GM12878 (cell line): ENCODE measurements around the gene IL17RB. TPM values are rescaled to one million over a fixed set of nuclear protein-coding genes. Genes with fewer than 3 reads are reported as not detected.
A peak's percentile ranks its signal among the peaks of the same experiment; 100 is the strongest.

Experiments used
- ATAC-seq: fragments of 200-7000 bp; cut with Tn5 transposase; 3 replicates; pipeline ENCODE4 v1.9.1; 2020; ENCODE audit warnings: mild to moderate bottlenecking, moderate library complexity
- BruUV-seq: library from RNA; stranded (reverse); fragments of 400-500 nt; replicated peaks from 2 replicates; lab custom pipeline; 2021; lab: Mats Ljungman, UMichigan
- CTCF ChIA-PET: fragments of 300-600 bp; sonication (Branson Sonifier 250); formaldehyde crosslinking; extraction: SDS; loops from one replicate; lab custom pipeline; 2021; ENCODE audit warnings: inconsistent platforms; lab: Yijun Ruan, JAX
- POLR2A ChIA-PET: fragments of 350-600 bp; formaldehyde crosslinking; extraction: SDS; loops from one replicate; lab custom pipeline; 2021; ENCODE audit warnings: inconsistent platforms; lab: Charles Lee
- RAD21 ChIA-PET: fragments of 300-600 bp; sonication (Branson Sonifier 250); formaldehyde crosslinking; loops from one replicate; lab custom pipeline; 2023; ENCODE audit warnings: antibody characterized with exemption; ENCODE audit not compliant: unreplicated experiment; lab: Charles Lee
- SMC1A ChIA-PET: fragments of 300-600 bp; sonication (Branson Sonifier 250); formaldehyde crosslinking; loops from one replicate; lab custom pipeline; 2023; ENCODE audit not compliant: unreplicated experiment, uncharacterized antibody; lab: Charles Lee
- DNase-seq: peaks from one replicate; pipeline ENCODE4 v3.0.0-alpha.2; 2011; ENCODE audit warnings: low read depth, low spot score
- FAIRE-seq: peaks from 3 replicates; lab custom pipeline; 2011; peaks lifted over from hg19 to GRCh38; lab: Jason Lieb, UNC
- H2AFZ ChIP-seq: 2 replicates; pipeline ENCODE4 v1.6.0; 2011; ENCODE audit warnings: low read depth, low read length, control low read depth; ENCODE audit not compliant: control insufficient read depth
- H3K27ac ChIP-seq: 2 replicates; pipeline ENCODE4 v1.5.1; 2011; ENCODE audit warnings: control low read depth; ENCODE audit not compliant: control insufficient read depth, insufficient read depth
- H3K27me3 ChIP-seq, 2 experiments: replicated peaks in 1 of 2; 2 replicates each; pipeline versions ENCODE4 v1.6.0 to v1.6.1; 2011; ENCODE audit warnings: low read length in 1 of 2; ENCODE audit not compliant: control insufficient read depth in 2 of 2, insufficient read depth in 2 of 2
- H3K36me3 ChIP-seq, 2 experiments: 2 replicates each; pipeline ENCODE4 v1.5.1; 2011; ENCODE audit warnings: low read length in 1 of 2; ENCODE audit not compliant: control insufficient read depth in 2 of 2, insufficient read depth in 2 of 2
- H3K4me1 ChIP-seq: 2 replicates; pipeline ENCODE4 v1.6.1; 2011; ENCODE audit warnings: mild to moderate bottlenecking, low read length, moderate library complexity, mixed read lengths; ENCODE audit not compliant: control insufficient read depth, insufficient read depth
- H3K4me2 ChIP-seq: 2 replicates; pipeline ENCODE4 v1.6.0; 2011; ENCODE audit warnings: control low read depth; ENCODE audit not compliant: control insufficient read depth, insufficient read depth
- H3K4me3 ChIP-seq: fragments of 200-600 bp; sonication (generic); 2 replicates; pipeline ENCODE4 v1.5.1; 2016
- H3K79me2 ChIP-seq: 2 replicates; pipeline ENCODE4 v1.6.0; 2011; ENCODE audit warnings: low read length; ENCODE audit not compliant: control insufficient read depth, insufficient read depth
- H3K9ac ChIP-seq: 2 replicates; pipeline ENCODE4 v1.8.0; 2011; ENCODE audit warnings: low read length, control low read depth, mixed read lengths; ENCODE audit not compliant: control insufficient read depth, insufficient read depth
- H3K9me3 ChIP-seq: replicated peaks from 3 replicates; pipeline ENCODE4 v1.5.1; 2011; ENCODE audit warnings: mild to moderate bottlenecking, low read length; ENCODE audit not compliant: control insufficient read depth, insufficient read depth
- H4K20me1 ChIP-seq: 2 replicates; pipeline ENCODE4 v1.6.0; 2011; ENCODE audit not compliant: control insufficient read depth, insufficient read depth
- BACH1 ChIP-seq: fragments of 450-650 bp; IDR thresholded peaks from 2 replicates; pipeline ENCODE4 v1.6.1; 2017; ENCODE audit warnings: mild to moderate bottlenecking, borderline replicate concordance
- EED ChIP-seq: sonication (generic); IDR thresholded peaks from 2 replicates; pipeline ENCODE4 v1.6.1; 2016; ENCODE audit warnings: antibody characterized with exemption, low read depth
- HDAC6 ChIP-seq: fragments of 200-600 bp; sonication (generic); IDR thresholded peaks from one replicate; pipeline ENCODE4 v1.8.0; 2017; ENCODE audit warnings: antibody characterized with exemption; ENCODE audit not compliant: unreplicated experiment
- HDGF ChIP-seq: fragments of 450-650 bp; IDR thresholded peaks from 2 replicates; pipeline ENCODE4 v1.6.1; 2016; ENCODE audit warnings: antibody characterized with exemption
- IKZF1 ChIP-seq: fragments of 450-650 bp; conservative IDR thresholded peaks from 2 replicates; pipeline ENCODE4 v1.6.1; 2017; ENCODE audit warnings: antibody characterized with exemption, mild to moderate bottlenecking
- KAT2A ChIP-seq: conservative IDR thresholded peaks from 2 replicates; pipeline ENCODE4 v1.6.1; 2011; ENCODE audit warnings: low read depth, low read length; ENCODE audit not compliant: control insufficient read depth
- KDM1A ChIP-seq: fragments of 200-600 bp; sonication (generic); IDR thresholded peaks from 2 replicates; pipeline ENCODE4 v1.6.1; 2016; ENCODE audit warnings: borderline replicate concordance
- LARP7 ChIP-seq: fragments of 450-650 bp; IDR thresholded peaks from 2 replicates; pipeline ENCODE4 v1.6.1; 2017; ENCODE audit warnings: mild to moderate bottlenecking
- NBN ChIP-seq: fragments of 450-650 bp; IDR thresholded peaks from 2 replicates; pipeline ENCODE4 v1.6.1; 2016
- NR2C2 ChIP-seq: IDR thresholded peaks from 2 replicates; pipeline ENCODE4 v1.6.1; 2011; ENCODE audit warnings: borderline replicate concordance, low read depth; ENCODE audit not compliant: control insufficient read depth, insufficient read length
- NR2F1 ChIP-seq: fragments of 450-650 bp; conservative IDR thresholded peaks from 2 replicates; pipeline ENCODE4 v1.6.1; 2017; ENCODE audit warnings: mild to moderate bottlenecking
- POLR2A ChIP-seq: IDR thresholded peaks from 2 replicates; pipeline ENCODE4 v1.6.1; 2011; ENCODE audit warnings: low read depth, mild to moderate bottlenecking, low read length
- POLR2AphosphoS5 ChIP-seq: IDR thresholded peaks from 2 replicates; pipeline ENCODE4 v1.6.1; 2011; ENCODE audit warnings: mild to moderate bottlenecking, low read length, inconsistent platforms
- RELA ChIP-seq: fragments of 450-650 bp; IDR thresholded peaks from 2 replicates; pipeline ENCODE4 v1.8.0; 2014; ENCODE audit warnings: borderline replicate concordance; ENCODE audit not compliant: partially characterized antibody
- RUNX3 ChIP-seq: IDR thresholded peaks from 2 replicates; pipeline ENCODE4 v1.6.1; 2012; ENCODE audit warnings: low read length, inconsistent platforms
- SMC3 ChIP-seq: IDR thresholded peaks from 2 replicates; pipeline ENCODE4 v1.6.1; 2011; ENCODE audit warnings: low read length, improper control_type of control experiment, borderline replicate concordance
- TBL1XR1 ChIP-seq: IDR thresholded peaks from 2 replicates; pipeline ENCODE4 v1.6.1; 2012; ENCODE audit warnings: low read depth, low read length, improper control_type of control experiment
- TCF3 ChIP-seq: IDR thresholded peaks from 2 replicates; pipeline ENCODE4 v1.6.1; 2012; ENCODE audit warnings: low read depth, mild to moderate bottlenecking, low read length, borderline replicate concordance; ENCODE audit not compliant: insufficient read depth
- WGBS: methylation state at CpG from one replicate; pipeline ENCODE4 v1.1.6; 2016; ENCODE audit warnings: low lambda C conversion rate; ENCODE audit not compliant: insufficient replicate concordance, insufficient coverage; ENCODE audit errors: missing lambda C conversion rate; 5-methylcytosine and 5-hydroxymethylcytosine counted together
- in situ Hi-C: fragments of 300-500 bp; cut with MboI; formaldehyde crosslinking; loops from 9 replicates; pipeline ENCODE4 v1.14.3; 2018; ENCODE audit warnings: mixed read lengths
- intact Hi-C: fragments of 100-400 bp; cut with micrococcal nuclease; formaldehyde crosslinking; loops from one replicate; pipeline ENCODE4 v1.14.2; 2022; ENCODE audit not compliant: unreplicated experiment
- polyA plus RNA-seq, 11 experiments: library from polyadenylated mRNA; depleted of rRNA in 4 of 11; unstranded in 6 of 11; stranded (reverse) in 5 of 11; fragments of >200 nt; fragmentation: Nextera tagmentation in 4 of 11; fragmentation: Illumina TruSeq in 1 of 11; extraction: Ambion mirVana in 4 of 11; extraction: Trizol in 1 of 11; gene quantifications; 1 replicate in 1 of 11; 2 replicates in 10 of 11; pipeline versions ENCODE4 v1.2.1 to v1.2.3, GENCODE V29; 2011 to 2016; ENCODE audit warnings: inconsistent platforms in 2 of 11, missing spikeins in 2 of 11, low read depth in 1 of 11
- total RNA-seq, 4 experiments: library from RNA; depleted of rRNA in 3 of 4; stranded (reverse); fragments of >200 nt in 3 of 4; fragmentation: Illumina TruSeq in 1 of 4; extraction: Trizol in 1 of 4; gene quantifications; 2 replicates each; pipeline versions ENCODE4 v1.2.1 to v1.2.3, GENCODE V29; 2013 to 2021
- TF ChIP-seq, protein P1 (sequence below): fragments of 450-650 bp; IDR thresholded peaks from 2 replicates; pipeline ENCODE4 v1.6.1; 2016; ENCODE audit warnings: mild to moderate bottlenecking
- TF ChIP-seq, protein P2 (sequence below): IDR thresholded peaks from 2 replicates; pipeline ENCODE4 v1.6.1; 2012; ENCODE audit warnings: low read depth, low read length, improper control_type of control experiment

Gene IL17RB
- total and polyA plus RNA-seq, 10 of the 15 experiments (the other 5 are each of a cell fraction or from before 2014, with no cell fraction given), result 1.9 to 17.2 (median 2.9) TPM

DNA sequence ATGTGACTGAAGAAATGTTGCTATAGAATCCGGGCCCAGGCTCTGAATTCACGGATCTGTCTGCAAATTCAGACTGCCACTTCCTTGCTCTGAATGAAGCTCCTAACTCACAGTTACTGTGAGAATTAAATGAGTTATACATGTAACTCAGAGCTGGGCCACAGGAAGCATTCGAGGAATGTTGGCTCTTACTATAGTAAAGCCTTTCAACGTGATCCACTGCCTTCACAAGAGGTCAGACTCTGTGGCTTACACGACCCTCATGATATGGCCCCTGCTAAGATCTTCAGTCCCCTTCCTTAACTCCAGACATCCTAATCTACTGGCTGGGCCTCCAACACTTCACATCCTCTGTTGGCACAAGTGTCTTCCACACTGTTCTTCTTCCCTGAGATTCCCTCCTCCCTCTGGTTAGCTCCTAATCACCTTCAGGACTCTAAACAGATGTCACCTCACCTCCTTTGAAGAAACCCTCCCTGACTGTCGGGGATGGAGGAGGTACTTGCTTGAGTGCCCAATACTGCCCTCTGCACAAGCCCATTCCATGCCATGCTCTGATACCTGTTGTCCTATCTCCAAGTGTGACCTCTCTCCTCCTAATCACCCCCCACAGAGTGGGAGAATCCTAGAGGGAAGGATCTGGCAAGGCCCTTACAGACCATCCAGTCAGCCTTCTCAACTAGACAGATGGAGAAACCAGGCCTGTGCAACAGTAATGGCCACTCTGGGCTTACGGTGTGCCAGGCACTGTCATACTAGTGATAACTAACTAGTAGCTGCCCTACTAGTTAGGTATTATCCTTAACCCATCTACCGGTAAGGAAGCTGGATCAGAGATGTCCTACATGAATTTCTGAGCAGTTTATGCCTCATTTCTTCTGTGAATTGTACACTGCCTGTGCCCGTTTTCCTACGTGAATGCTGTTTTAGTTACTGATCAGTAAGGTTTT, 34.3 kb downstream of the IL17RB start (continued):
- TF ChIP-seq NR2F1, result no peak
- TF ChIP-seq RELA, result no peak

DNA sequence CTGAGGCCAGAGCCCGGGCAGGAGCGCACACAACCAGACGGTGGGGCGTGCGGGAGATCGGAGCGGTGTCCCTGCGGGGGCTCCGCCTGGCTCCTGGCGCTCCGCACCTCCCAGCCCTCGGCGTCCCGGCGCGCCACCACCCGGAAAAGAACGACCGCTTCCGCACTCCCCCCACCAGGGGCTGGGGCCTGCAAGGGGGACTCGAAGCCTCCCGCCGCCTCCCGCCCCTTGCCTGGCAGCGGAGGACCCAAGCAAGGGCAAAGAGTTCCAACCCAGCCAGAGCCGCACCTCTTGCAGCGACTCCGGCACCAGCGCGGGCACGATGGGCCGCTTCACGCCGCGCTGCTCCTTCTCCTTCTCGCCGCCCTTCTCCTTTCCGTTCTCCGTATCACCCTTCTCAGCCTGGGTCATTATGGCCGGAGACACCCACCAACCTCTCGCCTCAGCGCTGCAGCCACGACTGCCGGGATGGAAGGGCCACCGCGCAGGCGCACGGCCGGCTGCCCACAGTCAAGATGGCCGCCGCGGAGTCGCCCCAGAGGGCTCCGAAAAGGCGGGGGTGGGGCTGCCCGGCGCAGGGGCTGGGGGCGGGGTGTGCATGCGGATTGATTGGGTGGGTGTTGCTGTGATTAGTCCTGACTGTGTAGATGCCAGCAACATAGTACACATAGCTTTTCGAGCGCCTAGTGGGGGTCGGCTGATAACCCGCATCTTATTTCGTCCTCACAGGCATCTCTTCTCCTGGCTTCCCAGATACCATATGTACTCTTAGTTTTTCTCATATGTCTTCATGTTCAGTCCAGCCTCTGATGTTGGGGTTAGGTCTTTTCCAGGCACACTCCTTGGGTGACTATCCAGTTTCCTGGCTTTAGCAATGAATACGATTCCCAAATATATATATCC, 35.6 kb downstream of the IL17RB start, which contains the start of gene ACTR8:
ACTR8 (minus strand) TSS at position 462 of the 903 bp plus-strand sequence; CDS start at position 411, 51 bp downstream.
- ChIA-PET SMC1A (interaction anchor here (0.7 to 2.7 kb wide), 7 partner anchors 10 to 132 kb away, joined by 3 to 11 read pairs (median 5); partner anchors contain the start of gene SELENOK), POLR2A (interaction anchor here (1.2 to 2.9 kb wide), 5 partner anchors 9 to 37 kb away, joined by 3 to 26 read pairs (median 6); partner anchors contain the start of gene SELENOK), CTCF (interaction anchor here (0.9 to 2.6 kb wide), 5 partner anchors 9 to 152 kb away, joined by 4 to 17 read pairs (median 6); partner anchors contain the start of gene SELENOK), RAD21 (interaction anchor here (1.1 to 2.3 kb wide), 4 partner anchors 10 to 152 kb away, joined by 4 to 12 read pairs (median 8); partner anchors contain the start of gene SELENOK)
- ATAC-seq, result peak; percentile 93
- Histone ChIP-seq H3K9me3 (no peaks in the 10 kb centered on the region), H2AFZ (peak within 1 kb of the TSS; percentile 96), H4K20me1 (no peaks in the 10 kb centered on the region), H3K4me2 (peak within 1 kb of the TSS; percentile 98), H3K4me1 (peaks cover 7% of the 10 kb centered on the region), H3K27me3 (no peaks in the 10 kb centered on the region), H3K9ac (peak within 1 kb of the TSS; percentile 97), H3K79me2 (peaks cover 20% of the 10 kb centered on the region), H3K36me3 (peaks cover 0 to 25% of the 10 kb centered on the region in 2 experiments; a peak in 3 of 4 replicates), H3K27ac (peak within 1 kb of the TSS; percentile 88), H3K4me3 (peak within 1 kb of the TSS; percentile 80)
- in situ Hi-C loops (no loop called here), intact Hi-C loops (loop anchor here (2.0 kb wide), 1 partner anchor 37 kb away; no protein-coding TSS in a partner anchor)
- TSS peak; percentile 72 for BruUV-seq
- peak; percentile 41 for FAIRE-seq
- DNase-seq, result peak; percentile 57
- WGBS, result 3% methylated on average over 63 of the region's 65 CpGs
- TF ChIP-seq TCF3 (0 out of 2 replicates have a peak, but pooled peaks have one; percentile 5), SMC3 (0 out of 2 replicates have a peak, but pooled peaks have one; percentile 13), LARP7 (peak; percentile 95), HDAC6 (no peak), NR2C2 (no peak), BACH1 (0 out of 2 replicates have a peak, but pooled peaks have one; percentile 29), HDGF (peak; percentile 73; the same call in 1 of the 2 replicates), NBN (peak; percentile 89), RUNX3 (0 out of 2 replicates have a peak, but pooled peaks have one; percentile 17), KAT2A (no peak), IKZF1 (peak; percentile 87), POLR2AphosphoS5 (peak; percentile 97), TBL1XR1 (0 out of 2 replicates have a peak, but pooled peaks have one; percentile 18), POLR2A (peak; percentile 99), KDM1A (no peak), EED (0 out of 2 replicates have a peak, but pooled peaks have one; percentile 49)
- TF ChIP-seq, protein P1, sequence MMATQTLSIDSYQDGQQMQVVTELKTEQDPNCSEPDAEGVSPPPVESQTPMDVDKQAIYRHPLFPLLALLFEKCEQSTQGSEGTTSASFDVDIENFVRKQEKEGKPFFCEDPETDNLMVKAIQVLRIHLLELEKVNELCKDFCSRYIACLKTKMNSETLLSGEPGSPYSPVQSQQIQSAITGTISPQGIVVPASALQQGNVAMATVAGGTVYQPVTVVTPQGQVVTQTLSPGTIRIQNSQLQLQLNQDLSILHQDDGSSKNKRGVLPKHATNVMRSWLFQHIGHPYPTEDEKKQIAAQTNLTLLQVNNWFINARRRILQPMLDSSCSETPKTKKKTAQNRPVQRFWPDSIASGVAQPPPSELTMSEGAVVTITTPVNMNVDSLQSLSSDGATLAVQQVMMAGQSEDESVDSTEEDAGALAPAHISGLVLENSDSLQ, result peak; percentile 27; the same call in 1 of the 2 replicates
- TF ChIP-seq, protein P2, sequence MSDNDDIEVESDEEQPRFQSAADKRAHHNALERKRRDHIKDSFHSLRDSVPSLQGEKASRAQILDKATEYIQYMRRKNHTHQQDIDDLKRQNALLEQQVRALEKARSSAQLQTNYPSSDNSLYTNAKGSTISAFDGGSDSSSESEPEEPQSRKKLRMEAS, result no peak
